ENCODE results near the gene NHERF1.

The NHERF1 gene

DNA sequence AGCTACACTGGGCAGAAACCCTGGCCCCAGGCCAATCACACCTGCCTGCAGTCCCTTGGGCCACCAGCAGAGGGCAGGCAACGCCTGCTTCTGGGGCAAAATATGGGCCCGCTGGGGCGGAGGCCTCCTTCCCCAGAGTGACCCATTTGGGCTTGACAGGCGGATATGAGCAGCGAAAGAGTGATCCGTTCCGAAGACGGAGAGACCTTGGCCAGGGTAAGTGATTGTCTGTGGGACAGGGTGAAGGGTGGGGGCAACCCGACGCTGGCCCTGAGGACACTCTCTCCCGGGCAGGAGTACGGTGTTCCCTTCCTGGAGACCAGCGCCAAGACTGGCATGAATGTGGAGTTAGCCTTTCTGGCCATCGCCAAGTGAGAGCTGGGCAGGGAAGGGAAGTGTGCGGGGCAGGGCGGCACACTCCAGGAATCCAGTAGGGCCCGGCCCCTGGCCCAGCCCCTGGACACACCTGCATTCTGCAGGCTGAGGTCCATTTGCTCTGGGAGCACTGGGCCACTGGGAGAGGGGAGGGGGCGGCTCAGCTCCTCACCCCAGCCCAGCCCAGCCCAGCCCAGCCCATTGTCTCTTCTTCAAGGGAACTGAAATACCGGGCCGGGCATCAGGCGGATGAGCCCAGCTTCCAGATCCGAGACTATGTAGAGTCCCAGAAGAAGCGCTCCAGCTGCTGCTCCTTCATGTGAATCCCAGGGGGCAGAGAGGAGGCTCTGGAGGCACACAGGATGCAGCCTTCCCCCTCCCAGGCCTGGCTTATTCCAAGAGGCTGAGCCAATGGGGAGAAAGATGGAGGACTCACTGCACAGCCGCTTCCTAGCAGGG lies 3.5 kb upstream of the NHERF1 start:
- Histone ChIP-seq H2AFZ (ENCODE audit: low read length) (peak overlapping the region; percentile 64), H4K20me1 (ENCODE audit: insufficient read depth, low read length) (peaks cover 10% of the 10 kb centered on the region), H3K4me1 (ENCODE audit: low read length) (peaks cover 46% of the 10 kb centered on the region), H3K9ac (ENCODE audit: low read length) (peak overlapping the region; percentile 22; the same call in 1 of the 2 replicates), H3K4me2 (ENCODE audit: low read depth, low read length) (peak overlapping the region; percentile 72), H3K27ac (ENCODE audit: low read length) (no peak overlapping the region), H3K79me2 (ENCODE audit: low read length) (peaks cover 53% of the 10 kb centered on the region), H3K4me3 (ENCODE audit: low read length) (peak overlapping the region; percentile 44), H3K27me3 (replicated peaks; ENCODE audit: insufficient read depth, low read length) (no peaks in the 10 kb centered on the region), H3K9me3 (replicated peaks; ENCODE audit: insufficient read depth, low read length) (no peaks in the 10 kb centered on the region), H3K9me2 (replicated peaks; ENCODE audit: insufficient read depth, low read length) (no peaks in the 10 kb centered on the region), H3F3A (ENCODE audit: insufficient read depth, low read length) (peaks cover 41% of the 10 kb centered on the region), H3K36me3 (replicated peaks; ENCODE audit: insufficient read depth, low read length) (no peaks in the 10 kb centered on the region)
- DNase-seq = peak; percentile 81
- TF ChIP-seq, protein P1, sequence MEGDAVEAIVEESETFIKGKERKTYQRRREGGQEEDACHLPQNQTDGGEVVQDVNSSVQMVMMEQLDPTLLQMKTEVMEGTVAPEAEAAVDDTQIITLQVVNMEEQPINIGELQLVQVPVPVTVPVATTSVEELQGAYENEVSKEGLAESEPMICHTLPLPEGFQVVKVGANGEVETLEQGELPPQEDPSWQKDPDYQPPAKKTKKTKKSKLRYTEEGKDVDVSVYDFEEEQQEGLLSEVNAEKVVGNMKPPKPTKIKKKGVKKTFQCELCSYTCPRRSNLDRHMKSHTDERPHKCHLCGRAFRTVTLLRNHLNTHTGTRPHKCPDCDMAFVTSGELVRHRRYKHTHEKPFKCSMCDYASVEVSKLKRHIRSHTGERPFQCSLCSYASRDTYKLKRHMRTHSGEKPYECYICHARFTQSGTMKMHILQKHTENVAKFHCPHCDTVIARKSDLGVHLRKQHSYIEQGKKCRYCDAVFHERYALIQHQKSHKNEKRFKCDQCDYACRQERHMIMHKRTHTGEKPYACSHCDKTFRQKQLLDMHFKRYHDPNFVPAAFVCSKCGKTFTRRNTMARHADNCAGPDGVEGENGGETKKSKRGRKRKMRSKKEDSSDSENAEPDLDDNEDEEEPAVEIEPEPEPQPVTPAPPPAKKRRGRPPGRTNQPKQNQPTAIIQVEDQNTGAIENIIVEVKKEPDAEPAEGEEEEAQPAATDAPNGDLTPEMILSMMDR (IDR thresholded peaks at IDR 0.05; ENCODE audit: low read length) = peak; percentile 99
- TF ChIP-seq EZH2phosphoT487 (IDR thresholded peaks at IDR 0.05; ENCODE audit: low read length) = no peak

DNA sequence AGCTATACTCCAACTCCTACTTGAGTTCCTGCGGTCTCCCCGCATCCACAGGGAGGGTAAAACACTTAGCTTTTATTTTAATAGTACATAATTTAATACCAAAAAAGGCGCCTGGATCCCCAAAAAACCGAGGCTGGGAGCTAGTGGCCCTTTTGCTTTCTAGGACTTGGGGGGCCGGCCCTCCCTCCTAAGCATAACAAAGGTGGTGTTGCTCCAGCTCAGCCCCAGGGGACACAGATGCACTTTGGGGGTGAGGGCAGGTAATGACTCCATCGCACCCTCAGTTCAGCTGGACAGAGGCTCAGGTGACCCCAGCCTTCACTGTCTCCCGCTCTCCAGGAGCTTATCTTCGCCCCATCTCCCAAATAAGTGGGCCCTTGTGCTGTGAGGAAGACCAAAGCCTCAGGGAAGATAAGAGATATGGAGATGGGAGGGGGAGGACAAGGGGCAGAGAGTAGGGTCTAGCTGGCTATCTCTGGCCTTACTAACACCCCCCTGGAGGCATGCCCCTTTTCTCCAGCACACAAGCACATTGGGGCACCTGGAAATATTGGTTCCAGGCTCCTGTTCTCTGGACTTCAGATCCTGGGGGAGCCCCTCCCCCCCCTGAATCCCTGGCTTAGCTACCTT lies 2.8 kb upstream of the NHERF1 start:
- no peaks in the 10 kb centered on the region for H3K9me3 ChIP-seq (replicated peaks; ENCODE audit: insufficient read depth, low read length)
- peaks cover 41% of the 10 kb centered on the region for H3F3A ChIP-seq (ENCODE audit: insufficient read depth, low read length)
- H3K27ac ChIP-seq (ENCODE audit: low read length) = no peak overlapping the region
- H3K9me2 ChIP-seq (replicated peaks; ENCODE audit: insufficient read depth, low read length) = no peaks in the 10 kb centered on the region
- no peak overlapping the region for H2AFZ ChIP-seq (ENCODE audit: low read length)
- no peaks in the 10 kb centered on the region for H3K36me3 ChIP-seq (replicated peaks; ENCODE audit: insufficient read depth, low read length)
- peaks cover 13% of the 10 kb centered on the region for H4K20me1 ChIP-seq (ENCODE audit: insufficient read depth, low read length)
- no peaks in the 10 kb centered on the region for H3K27me3 ChIP-seq (replicated peaks; ENCODE audit: insufficient read depth, low read length)
- DNase-seq = no peak
- H3K4me1 ChIP-seq (ENCODE audit: low read length) = peaks cover 41% of the 10 kb centered on the region
- H3K4me2 ChIP-seq (ENCODE audit: low read depth, low read length) = no peak overlapping the region
- H3K79me2 ChIP-seq (ENCODE audit: low read length) = peaks cover 60% of the 10 kb centered on the region
- no peak overlapping the region for H3K9ac ChIP-seq (ENCODE audit: low read length)
- TF ChIP-seq EZH2phosphoT487 (IDR thresholded peaks at IDR 0.05; ENCODE audit: low read length) (no peak), EZH2 (optimal IDR thresholded peaks at IDR 0.05; ENCODE audit: low read depth, low read length) (no peak)
- TF ChIP-seq, protein P1 (IDR thresholded peaks at IDR 0.05; ENCODE audit: low read length) = no peak
- H3K4me3 ChIP-seq (ENCODE audit: low read length) = no peak overlapping the region

DNA sequence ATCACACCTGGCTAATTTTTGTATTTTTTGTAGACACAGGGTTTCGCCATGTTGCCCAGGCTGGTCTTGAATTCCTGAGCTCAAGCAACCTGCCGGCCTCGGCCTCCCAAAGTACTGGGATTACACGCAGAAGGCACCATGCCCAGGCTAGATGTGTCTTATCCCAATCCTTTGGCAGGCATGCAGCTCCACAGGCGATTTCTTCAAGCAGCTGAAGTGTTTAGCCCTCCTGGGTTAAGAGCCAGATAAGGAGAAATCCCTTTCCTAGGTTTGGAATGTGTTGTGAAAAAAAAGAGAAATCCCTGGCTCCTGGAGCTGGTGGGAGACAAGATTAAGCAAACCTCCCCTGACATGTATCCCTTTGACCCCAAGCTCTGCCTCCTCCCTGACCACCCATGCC lies 2.1 kb upstream of the NHERF1 start:
- H3K9ac ChIP-seq (ENCODE audit: low read length) = no peak overlapping the region
- no peaks in the 10 kb centered on the region for H3K27me3 ChIP-seq (replicated peaks; ENCODE audit: insufficient read depth, low read length)
- H3K79me2 ChIP-seq (ENCODE audit: low read length) = peaks cover 62% of the 10 kb centered on the region
- H3K4me2 ChIP-seq (ENCODE audit: low read depth, low read length) = no peak overlapping the region
- no peaks in the 10 kb centered on the region for H3K36me3 ChIP-seq (replicated peaks; ENCODE audit: insufficient read depth, low read length)
- H3K4me3 ChIP-seq (ENCODE audit: low read length) = no peak overlapping the region
- no peak overlapping the region for H2AFZ ChIP-seq (ENCODE audit: low read length)
- H3K4me1 ChIP-seq (ENCODE audit: low read length) = peaks cover 34% of the 10 kb centered on the region
- no peaks in the 10 kb centered on the region for H3K9me2 ChIP-seq (replicated peaks; ENCODE audit: insufficient read depth, low read length)
- no peak for DNase-seq
- no peak overlapping the region for H3K27ac ChIP-seq (ENCODE audit: low read length)
- H4K20me1 ChIP-seq (ENCODE audit: insufficient read depth, low read length) = peaks cover 13% of the 10 kb centered on the region
- H3F3A ChIP-seq (ENCODE audit: insufficient read depth, low read length) = peaks cover 43% of the 10 kb centered on the region
- no peak for TF ChIP-seq EZH2phosphoT487 (IDR thresholded peaks at IDR 0.05; ENCODE audit: low read length)
- TF ChIP-seq EZH2 (optimal IDR thresholded peaks at IDR 0.05; ENCODE audit: low read depth, low read length) = no peak
- H3K9me3 ChIP-seq (replicated peaks; ENCODE audit: insufficient read depth, low read length) = no peaks in the 10 kb centered on the region
